Bronchial epithelial cell (primary cell): ENCODE measurements around the gene ATXN2. TPM values are rescaled to one million over a fixed set of nuclear protein-coding genes. Genes with fewer than 3 reads are reported as not detected.
"Not testable (repeated sequence)": the region's sequence is repeated elsewhere in the genome, so short reads cannot be mapped to it uniquely, and the experiment has no call there.

Experiments used
- DNase-seq: peaks from one replicate; pipeline ENCODE4 v3.0.0-alpha.2; 2010; ENCODE audit warnings: low read depth
- FAIRE-seq: peaks from 2 replicates; lab custom pipeline; 2011; peaks lifted over from hg19 to GRCh38; lab: Jason Lieb, UNC
- H3K27me3 ChIP-seq: 2 replicates; pipeline ENCODE4 v1.5.1; 2011; ENCODE audit warnings: low read length; ENCODE audit not compliant: control insufficient read depth, insufficient read depth
- H3K36me3 ChIP-seq: 2 replicates; pipeline ENCODE4 v1.5.1; 2011; ENCODE audit warnings: low read length; ENCODE audit not compliant: control insufficient read depth, insufficient read depth
- H3K4me3 ChIP-seq: 2 replicates; pipeline ENCODE4 v1.5.1; 2011; ENCODE audit warnings: mild to moderate bottlenecking, low read depth, low read length, control low read depth
- CTCF ChIP-seq: IDR thresholded peaks from 2 replicates; pipeline ENCODE4 v1.5.1; 2011; ENCODE audit warnings: mild to moderate bottlenecking, moderate library complexity, low read length, control low read depth, inconsistent platforms; ENCODE audit not compliant: insufficient read depth, severe bottlenecking
- total RNA-seq: library from RNA; depleted of rRNA; stranded (reverse); fragments of >200 nt; gene quantifications from 2 replicates; pipeline ENCODE4 v1.2.1, GENCODE V29; 2014

ATXN2 gene
- total RNA-seq, 1 donor from 2014 or later, result 8.7 TPM

- Histone ChIP-seq H3K4me3 (peak overlapping the region; percentile 94), H3K27me3 (no peaks in the 10 kb centered on the region), H3K36me3 (no peaks in the 10 kb centered on the region)
- FAIRE-seq (no peak), DNase-seq (no peak)
- no peak for TF ChIP-seq CTCF
Observed at GRCh38 chr12:111597831-111598636, 1.1 kb downstream of the ATXN2 start.

GRCh38 chr12:111596985-111597830 lies 1.9 kb downstream of the ATXN2 start:
- H3K4me3 ChIP-seq, result peak overlapping the region; percentile 94
- no peak for TF ChIP-seq CTCF
- H3K27me3 ChIP-seq, result no peaks in the 10 kb centered on the region
- FAIRE-seq (no peak), DNase-seq (peak; percentile 39)
- H3K36me3 ChIP-seq, result no peaks in the 10 kb centered on the region

- H3K27me3 ChIP-seq, H3K4me3 ChIP-seq, FAIRE-seq, DNase-seq, H3K36me3 ChIP-seq: not testable (repeated sequence)
Observed at GRCh38 chr12:111595341-111595835, 3.7 kb downstream of the ATXN2 start.

DNA sequence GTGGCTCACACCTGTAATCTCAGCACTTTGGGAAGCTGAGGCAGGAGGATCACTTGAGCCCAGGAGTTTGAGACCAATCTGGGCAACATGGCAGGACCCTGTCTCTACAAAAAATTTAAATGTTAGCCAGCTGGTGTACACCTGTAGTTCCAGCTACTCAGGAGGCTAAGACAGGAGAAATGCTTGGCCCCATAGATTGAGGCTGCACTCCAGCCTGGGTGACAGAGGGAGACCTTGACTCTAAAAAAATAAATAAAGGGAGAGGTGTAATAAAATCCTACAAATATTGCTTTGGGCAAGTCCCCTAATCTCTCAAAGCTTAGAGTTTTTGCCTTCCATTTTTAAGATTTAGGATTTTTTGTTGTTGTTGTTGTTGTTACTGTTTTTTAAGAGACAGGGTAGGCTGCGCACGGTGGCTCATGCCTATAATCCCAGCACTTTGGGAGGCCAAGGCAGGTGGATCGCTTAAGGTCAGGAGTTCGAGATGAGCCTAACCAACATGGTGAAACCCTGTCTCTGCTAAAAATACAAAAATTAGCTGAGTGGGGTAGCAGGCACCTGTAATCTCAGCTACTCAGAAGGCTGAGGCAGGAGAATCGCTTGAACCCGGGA lies 7.6 kb downstream of the ATXN2 start:
- DNase-seq, FAIRE-seq, H3K36me3 ChIP-seq, H3K4me3 ChIP-seq, H3K27me3 ChIP-seq: not testable (repeated sequence)

DNA sequence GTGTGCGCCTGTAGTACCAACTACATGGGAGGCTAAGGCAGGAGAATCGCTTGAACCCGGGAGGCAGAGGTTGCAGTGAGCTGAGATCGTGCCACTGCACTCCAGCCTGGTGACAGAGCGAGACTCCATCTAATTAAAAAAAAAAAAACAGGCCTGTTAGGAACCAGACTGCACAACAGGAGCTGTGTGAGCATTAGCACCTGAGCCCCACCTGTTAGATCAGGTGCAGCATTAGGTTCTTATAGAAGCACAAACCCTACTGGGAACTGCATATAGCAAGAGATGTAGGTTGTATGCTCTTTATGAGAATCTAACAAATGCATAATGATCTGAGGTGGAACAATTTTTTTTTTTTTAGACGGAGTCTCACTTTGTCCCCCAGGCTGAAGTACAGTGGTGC lies 8.6 kb downstream of the ATXN2 start:
- no peak for DNase-seq
- TF ChIP-seq CTCF, result no peak
- no peak for FAIRE-seq
- H3K36me3 ChIP-seq, result no peaks in the 10 kb centered on the region
- H3K27me3 ChIP-seq, result no peaks in the 10 kb centered on the region
- no peak overlapping the region for H3K4me3 ChIP-seq

DNA sequence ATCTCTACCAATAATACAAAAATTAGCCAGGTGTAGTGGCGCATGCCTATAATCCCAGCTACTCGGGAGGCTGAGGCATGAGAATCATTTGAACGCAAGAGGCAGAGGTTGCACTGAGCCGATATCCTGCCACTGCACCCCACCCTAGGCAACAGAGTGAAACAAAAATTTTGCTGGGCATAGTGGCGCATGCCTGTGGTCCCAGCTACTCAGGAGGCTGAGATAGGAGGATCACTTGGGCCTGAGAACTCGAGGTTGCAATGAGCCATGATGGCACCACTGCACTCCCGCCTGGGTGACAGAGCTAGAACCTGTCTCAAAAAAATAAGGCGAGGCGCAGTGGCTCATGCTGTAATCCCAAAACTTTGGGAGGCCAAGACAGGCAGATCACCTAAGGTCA lies 9.5 kb downstream of the ATXN2 start:
- FAIRE-seq (no peak), DNase-seq (no peak)
- Histone ChIP-seq H3K36me3 (no peaks in the 10 kb centered on the region), H3K4me3 (no peak overlapping the region), H3K27me3 (no peaks in the 10 kb centered on the region)
- TF ChIP-seq CTCF, result no peak
